HL-60 (cell line): ENCODE results near the gene LRMDA.

Experiments
- CTCF ChIP-seq: IDR thresholded peaks from one replicate; pipeline ENCODE4 v1.5.1; 2011; ENCODE audit warnings: low read length, control low read depth, inconsistent platforms; ENCODE audit not compliant: insufficient read depth
- GABPA ChIP-seq: IDR thresholded peaks from 2 replicates; pipeline ENCODE4 v1.6.1; 2012; ENCODE audit warnings: low read depth
- POLR2AphosphoS5 ChIP-seq: IDR thresholded peaks from 2 replicates; pipeline ENCODE4 v1.6.1; 2012; ENCODE audit warnings: low read depth
- REST ChIP-seq: IDR thresholded peaks from 2 replicates; pipeline ENCODE4 v1.6.1; 2012; ENCODE audit warnings: low read depth; ENCODE audit not compliant: insufficient replicate concordance

- no peak for TF ChIP-seq CTCF
- no peak for TF ChIP-seq POLR2AphosphoS5
- TF ChIP-seq REST: no peak
- TF ChIP-seq GABPA: no peak
Observed at GRCh38 chr10:76119515-76119914, 688.1 kb downstream of the LRMDA start.
